ENCODE data around the gene BABAM2.

GRCh38 chr2:28327956-28328922 lies 437.7 kb downstream of the BABAM2 start:
- TF ChIP-seq POLR2A (IDR thresholded peaks at IDR 0.05) (no peak), CTCF (IDR thresholded peaks at IDR 0.05 in 4 of 5, conservative IDR thresholded peaks at IDR 0.05 in 1 of 5) (no peak)

Data from gastrocnemius medialis (tissue), 4 donors.